ENCODE measurements around the gene AKAP10.

DNA sequence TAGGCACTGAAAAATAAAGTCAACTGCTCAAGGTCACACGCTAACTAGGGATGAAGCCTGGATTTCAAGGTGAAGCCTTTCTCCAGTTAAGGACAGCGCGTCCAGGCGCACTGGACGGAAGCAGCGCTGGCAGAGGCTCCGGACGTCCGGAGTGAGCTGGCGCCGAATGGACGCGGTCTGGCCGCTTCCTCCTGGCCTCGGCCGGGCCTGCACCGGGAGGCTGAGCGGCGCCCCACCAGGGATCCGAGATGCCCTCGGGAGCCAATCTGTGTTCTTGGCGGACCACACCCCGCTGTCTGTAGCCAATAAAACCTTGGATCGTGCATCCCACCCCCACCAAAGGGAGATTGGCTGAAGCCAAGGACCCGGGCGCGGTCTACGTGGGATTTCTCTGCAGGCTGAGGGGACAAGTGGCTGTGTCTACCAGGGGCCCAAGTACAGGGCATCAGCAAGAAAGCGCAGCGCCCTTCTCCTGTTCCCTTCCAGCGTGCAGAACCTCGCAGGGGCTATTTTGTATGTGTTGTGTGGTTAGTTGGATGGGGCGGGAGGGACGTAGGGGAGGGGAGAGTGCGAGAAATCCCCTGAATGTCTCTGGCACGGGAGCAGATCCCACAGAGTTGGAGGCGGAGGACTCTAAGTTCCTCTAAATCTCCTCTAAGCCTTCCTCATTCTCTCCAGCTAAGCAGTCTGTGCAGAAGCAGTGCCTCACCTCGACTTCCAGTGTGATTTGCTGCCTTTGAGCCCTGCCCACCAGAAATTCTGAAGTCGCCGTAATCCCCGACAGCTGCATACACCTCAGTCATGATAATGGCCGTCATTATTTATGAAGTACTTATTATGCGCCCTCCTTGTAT, 2.5 kb upstream of the AKAP10 start:
- no peak for TF ChIP-seq YY1 (tag by site-specific recombination; IDR thresholded peaks at IDR 0.05)
- TF ChIP-seq, protein P1, sequence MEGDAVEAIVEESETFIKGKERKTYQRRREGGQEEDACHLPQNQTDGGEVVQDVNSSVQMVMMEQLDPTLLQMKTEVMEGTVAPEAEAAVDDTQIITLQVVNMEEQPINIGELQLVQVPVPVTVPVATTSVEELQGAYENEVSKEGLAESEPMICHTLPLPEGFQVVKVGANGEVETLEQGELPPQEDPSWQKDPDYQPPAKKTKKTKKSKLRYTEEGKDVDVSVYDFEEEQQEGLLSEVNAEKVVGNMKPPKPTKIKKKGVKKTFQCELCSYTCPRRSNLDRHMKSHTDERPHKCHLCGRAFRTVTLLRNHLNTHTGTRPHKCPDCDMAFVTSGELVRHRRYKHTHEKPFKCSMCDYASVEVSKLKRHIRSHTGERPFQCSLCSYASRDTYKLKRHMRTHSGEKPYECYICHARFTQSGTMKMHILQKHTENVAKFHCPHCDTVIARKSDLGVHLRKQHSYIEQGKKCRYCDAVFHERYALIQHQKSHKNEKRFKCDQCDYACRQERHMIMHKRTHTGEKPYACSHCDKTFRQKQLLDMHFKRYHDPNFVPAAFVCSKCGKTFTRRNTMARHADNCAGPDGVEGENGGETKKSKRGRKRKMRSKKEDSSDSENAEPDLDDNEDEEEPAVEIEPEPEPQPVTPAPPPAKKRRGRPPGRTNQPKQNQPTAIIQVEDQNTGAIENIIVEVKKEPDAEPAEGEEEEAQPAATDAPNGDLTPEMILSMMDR (tag by site-specific recombination; IDR thresholded peaks at IDR 0.05): no peak
- no peak for TF ChIP-seq ZNF335 (tag by site-specific recombination; conservative IDR thresholded peaks at IDR 0.05)
- TF ChIP-seq ZNF416 (tag by site-specific recombination; IDR thresholded peaks at IDR 0.05): no peak
- TF ChIP-seq, protein P2, sequence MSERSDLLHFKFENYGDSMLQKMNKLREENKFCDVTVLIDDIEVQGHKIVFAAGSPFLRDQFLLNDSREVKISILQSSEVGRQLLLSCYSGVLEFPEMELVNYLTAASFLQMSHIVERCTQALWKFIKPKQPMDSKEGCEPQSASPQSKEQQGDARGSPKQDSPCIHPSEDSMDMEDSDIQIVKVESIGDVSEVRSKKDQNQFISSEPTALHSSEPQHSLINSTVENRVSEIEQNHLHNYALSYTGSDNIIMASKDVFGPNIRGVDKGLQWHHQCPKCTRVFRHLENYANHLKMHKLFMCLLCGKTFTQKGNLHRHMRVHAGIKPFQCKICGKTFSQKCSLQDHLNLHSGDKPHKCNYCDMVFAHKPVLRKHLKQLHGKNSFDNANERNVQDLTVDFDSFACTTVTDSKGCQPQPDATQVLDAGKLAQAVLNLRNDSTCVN (tag by site-specific recombination; optimal IDR thresholded peaks at IDR 0.05): no peak

All from HEK293 (cell line).